ENCODE measurements around the gene GDI1.
A peak's percentile ranks its signal among the peaks of the same experiment; 100 is the strongest.

The GDI1 gene

DNA sequence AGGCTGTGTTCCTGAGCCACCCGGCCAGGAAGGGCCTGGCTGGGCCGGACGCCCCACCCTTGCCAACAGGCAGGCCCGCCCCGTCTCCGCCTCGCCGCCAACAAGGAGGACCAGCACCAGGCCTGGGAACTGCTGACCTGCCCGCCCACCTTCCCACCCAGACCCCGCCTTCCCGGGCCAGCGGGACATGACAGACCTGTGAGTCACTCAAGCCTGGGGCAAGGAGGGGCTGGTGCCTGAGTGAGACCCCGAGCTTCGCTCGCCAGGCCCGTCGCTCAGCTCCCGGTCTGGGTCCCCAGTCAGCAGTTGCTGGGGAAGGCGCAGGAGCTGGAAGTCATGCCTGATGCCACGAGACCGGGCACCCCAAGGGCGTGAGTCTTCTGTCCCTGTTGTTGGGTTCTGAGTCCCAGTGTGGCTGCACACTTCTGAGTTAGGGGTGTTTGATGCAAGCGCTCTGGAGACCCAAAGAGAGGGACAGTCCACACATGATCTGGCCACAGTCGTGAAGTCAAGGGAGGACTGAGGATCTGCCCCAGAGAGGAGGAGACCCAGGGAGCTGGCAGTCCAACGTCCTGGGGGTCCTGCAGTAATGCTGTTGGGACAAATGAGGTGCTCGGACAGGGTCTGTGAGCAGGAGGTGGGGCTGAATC is 27.6 kb upstream of the GDI1 start, which contains the start of gene DNASE1L1:
Gene DNASE1L1 (minus strand): TSS at position 33 of the 650 bp plus-strand sequence. CDS start 3,686 bp downstream, outside the sequence.
- no peak for DNase-seq

DNA sequence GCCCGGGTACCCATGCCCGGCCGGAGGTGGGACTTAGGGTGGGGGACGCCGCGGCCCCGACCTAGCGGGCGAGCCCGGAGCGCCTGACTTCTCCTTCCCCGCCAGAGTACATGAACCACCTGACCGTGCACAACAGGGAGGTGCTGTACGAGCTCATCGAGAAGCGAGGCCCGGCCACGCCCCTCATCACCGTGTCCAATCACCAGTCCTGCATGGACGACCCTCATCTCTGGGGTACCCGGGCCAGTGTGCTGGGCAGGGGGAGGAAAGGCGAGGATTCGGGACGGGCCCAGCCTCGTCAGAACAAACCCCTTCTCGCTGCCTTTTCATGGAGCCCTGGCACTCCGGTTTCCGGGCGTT is 25.0 kb upstream of the GDI1 start:
- peak; percentile 72 for DNase-seq

DNA sequence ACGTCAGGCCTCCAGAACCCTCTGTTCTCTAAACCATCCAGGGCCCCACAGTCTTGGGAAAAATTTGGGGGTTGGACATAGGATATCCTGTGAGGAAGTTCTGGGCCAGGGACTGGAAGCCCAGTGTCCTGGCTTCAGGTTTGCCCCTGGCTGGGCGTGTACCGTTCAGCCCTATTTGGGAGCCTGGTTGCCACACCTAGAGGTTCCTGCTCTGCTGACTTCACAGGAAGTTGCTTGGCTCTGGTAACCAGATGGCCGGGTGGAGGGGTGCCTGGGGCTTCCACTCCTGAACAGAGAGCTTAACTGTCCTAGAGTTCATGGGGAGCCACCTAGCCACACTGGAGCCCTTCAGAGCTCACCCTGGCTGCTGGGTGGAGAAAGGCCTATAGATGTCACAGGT is 24.5 kb upstream of the GDI1 start:
- DNase-seq = peak; percentile 71

DNA sequence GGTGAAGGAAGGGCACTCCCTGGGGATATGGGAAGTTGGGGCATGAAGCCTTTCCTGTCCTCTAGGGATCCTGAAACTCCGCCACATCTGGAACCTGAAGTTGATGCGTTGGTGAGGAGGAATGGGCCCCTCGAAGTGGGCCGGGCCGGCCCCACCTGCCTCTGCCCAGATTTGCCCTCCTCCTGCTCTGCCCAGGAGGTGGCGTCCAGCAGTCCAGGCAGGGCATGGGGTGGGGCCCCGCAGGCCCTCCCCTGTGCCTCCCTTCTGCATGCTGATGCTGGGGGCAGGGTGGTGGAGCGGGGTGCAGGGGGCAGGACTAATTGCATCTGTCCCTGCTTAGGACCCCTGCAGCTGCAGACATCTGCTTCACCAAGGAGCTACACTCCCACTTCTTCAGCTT is 23.8 kb upstream of the GDI1 start:
- DNase-seq = no peak

DNA sequence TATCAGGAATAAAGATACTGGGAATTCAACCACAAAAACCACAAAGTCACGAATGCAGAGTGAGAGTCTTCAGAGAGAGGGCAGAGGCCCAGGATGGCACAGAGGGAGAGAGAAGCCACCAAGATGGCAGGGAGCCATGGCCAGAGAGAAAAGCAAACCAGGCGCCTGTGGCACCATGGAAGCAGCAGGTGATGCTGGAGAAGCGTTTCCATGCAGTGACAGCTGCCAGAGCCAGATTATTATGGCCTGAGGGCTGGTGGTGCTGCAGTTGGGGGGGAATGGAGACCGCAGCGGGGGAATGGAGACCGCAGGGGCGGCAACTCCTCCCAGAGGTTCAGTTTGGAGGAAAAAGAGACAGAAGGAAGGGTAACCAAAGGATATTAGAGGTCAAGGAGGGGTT is 19.8 kb upstream of the GDI1 start:
- DNase-seq = no peak

DNA sequence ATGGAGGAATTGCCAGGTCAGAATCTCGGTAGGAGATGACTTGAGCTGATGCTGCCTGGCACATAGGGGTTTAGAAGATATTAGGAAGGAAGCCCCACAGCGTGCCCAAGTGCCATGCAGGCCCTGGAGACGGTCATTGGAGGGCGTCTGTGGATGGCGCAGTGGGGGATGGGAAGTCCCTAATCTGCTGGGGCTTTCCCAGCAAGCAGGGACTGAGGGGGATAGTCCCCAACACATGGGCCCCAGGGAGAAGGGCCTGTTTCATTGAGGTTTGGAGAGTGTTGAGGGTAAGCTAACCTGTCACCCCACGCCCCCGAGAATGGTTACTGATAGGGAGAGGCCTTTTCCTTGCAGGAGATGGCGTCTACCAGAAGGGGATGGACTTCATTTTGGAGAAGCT is 17.8 kb upstream of the GDI1 start:
- no peak for DNase-seq

DNA sequence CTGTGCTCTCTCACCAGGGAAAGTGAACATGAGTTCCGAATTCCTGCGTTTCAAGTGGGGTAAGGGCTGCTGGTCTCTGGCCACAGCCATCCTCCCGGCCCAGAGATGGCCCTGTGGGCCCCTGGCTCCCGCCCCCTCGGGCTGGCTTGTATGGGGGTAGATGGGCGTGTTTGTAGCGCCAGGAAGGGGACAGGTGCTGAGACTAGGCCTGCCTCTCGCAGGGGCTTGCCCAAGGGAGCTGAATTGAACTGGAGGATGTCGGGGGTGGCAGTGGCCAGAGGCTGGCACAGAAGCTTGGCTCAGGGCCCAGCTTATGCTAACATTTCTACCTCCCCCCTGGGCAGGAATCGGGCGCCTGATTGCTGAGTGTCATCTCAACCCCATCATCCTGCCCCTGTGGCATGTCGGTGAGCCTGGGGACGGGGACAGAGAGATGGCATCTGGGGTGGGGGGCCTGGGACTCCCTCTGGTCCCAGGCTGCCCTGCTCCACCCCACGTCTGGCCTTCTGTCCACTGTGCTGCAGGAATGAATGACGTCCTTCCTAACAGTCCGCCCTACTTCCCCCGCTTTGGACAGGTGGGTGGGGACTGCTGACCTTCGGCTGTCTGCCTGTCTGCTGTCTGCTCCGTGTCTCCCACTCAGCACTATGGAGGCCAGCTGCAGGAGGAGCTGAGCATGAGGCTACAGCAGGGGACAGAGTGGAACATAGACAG is 17.1 kb upstream of the GDI1 start:
- DNase-seq = no peak

DNA sequence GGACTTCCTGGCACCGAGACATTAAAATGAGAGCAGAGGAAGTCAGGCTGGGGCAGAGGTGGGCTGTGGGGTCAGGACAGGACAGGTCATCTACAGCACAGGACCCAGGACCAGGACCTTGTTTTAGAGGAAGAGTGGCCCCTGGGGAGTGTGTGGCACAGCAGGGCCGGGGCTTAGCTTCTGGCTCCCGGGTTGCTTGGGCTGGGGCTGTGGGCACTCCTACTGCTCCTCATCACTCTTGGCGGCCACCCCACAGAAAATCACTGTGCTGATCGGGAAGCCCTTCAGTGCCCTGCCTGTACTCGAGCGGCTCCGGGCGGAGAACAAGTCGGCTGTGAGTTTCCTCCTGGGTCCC is 16.6 kb upstream of the GDI1 start:
- no peak for DNase-seq

DNA sequence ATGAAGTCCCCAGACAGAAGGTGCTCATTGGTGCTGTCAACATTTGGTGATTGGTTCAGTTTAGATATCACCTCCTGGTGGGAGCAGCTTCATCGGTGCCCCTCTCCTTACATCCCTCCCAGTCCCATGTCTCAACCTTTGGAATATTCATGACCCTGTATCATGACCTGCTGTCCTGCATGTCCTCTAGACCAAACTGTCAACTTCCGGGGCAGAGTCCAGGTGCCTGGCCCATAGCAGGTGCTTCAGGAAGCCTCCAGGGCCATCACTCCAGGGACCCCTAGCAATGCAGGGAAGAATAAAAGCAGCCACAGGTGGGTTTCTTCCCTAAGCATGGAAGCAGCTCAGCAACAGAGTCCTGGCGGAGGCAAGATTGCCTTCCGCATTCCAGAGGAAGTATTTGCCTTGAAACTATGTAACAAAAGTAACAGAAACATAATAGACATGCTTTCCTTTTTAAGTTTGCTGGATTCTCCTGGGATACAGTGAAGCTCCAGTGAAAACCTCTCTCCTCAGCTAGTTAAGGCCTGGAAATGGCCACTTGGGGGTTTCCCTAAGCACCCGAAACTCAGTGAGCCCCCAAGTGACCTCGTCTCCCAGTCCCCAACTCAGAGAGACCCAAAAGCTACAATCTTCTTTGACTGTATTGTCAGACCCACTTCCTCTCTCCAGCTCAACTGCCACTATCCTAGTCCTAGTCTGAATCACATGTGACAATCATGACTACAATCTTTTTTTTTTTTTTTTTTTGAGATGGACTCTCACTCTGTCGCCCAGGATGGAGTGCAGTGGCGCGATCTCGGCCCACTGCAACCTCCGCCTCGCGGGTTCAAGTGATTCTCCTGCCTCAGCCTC is 9.8 kb upstream of the GDI1 start:
- DNase-seq = no peak

DNA sequence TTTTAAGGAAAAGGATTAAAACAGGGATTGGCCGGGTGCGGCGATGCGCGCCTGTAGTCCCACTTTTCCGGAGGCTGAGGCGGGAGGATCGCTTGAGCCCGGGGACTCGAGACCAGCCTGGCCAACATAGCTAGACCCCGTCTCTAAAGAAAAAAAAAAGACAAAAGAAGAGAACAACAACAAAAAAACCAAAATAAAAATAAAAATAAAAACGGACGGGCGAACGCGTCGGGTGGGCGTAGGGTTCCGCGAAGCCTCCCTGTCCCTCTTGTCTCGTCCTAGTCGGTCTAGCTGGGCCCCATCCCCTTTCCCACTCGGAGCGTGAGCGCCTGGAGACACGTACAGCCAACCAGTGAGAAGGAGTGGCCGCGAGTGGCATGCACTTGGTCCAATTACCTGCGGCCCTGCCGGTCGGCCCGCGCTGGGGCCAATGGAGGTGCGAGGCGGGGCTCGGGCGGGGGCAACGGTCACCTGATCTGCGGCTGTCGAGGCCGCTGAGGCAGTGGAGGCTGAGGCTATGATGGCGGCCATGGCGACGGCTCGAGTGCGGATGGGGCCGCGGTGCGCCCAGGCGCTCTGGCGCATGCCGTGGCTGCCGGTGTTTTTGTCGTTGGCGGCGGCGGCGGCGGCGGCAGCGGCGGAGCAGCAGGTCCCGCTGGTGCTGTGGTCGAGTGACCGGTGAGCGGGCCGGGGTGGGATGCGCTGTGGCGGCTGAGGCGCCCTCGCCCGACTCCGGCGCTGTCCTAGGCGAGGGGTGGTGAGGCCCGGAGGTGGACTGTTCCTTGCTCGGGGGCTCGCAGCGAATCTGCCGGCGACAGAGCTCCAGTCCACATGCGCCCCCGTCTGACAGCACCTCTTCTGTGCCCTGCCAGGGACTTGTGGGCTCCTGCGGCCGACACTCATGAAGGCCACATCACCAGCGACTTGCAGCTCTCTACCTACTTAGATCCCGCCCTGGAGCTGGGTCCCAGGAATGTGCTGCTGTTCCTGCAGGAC is 8.5 kb upstream of the GDI1 start, which contains the start of gene ATP6AP1:
Gene ATP6AP1 (plus strand): TSS at position 502 of the 996 bp plus-strand sequence. CDS start 16 bp downstream, at position 518.
- DNase-seq = peak; percentile 95

DNA sequence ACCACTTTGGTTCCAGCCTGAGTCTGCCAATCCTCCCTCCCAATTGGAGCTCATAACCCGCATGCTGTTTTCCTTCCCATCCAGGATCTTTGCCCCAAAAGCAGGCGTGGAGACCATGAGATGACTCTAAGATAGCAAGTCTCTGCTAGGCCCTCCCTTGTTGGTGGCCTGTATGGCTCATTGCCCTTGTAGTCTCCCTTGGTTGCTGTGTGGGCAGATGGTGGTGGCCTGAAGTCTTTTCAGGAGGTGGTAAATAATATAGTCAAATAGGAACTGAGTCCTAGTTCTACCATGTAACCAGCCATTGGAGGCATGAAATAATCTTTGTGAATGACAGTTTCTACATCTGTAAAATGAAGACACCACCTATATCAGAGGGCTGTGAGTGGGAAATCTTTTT is 7.2 kb upstream of the GDI1 start:
- DNase-seq = no peak

DNA sequence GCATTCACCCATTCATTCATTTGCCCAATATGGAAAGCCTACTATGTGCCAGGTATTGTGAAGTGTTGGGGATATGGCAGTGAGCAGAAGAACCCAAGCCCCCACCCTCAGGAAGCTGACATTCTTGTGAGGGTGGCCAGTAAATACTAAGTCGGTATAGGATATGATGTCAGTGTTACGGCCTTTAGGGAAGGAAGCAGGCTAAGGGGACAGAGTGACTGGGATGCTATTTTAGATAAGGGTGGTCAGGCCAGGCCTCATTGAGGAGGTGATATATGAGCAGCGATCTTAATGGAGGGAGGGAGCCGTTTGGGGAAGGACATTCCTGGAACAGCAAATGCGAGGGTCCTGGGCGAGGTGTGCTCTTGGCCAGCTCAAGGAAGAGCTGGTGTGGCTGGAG is 6.5 kb upstream of the GDI1 start:
- DNase-seq = no peak

DNA sequence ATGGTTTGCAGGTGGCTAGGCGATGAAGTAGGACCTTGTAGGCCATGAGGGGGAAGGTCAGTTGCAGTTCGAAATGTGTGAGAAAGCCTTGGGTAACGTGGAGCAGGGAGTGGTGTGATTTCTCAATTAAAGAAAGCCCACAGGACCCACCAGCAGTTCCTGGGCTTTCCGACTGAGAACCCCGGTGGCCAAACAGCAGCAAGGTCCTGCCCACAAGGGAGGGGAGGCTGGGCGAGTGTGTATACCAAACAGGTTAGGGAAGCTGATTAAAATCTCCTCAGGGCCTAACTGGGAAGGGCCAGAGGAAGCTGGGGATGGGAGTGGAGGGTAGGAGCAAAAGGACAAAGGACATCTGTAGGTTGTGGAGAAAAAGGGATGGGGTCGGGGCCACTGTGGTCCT is 6.0 kb upstream of the GDI1 start:
- DNase-seq = no peak

DNA sequence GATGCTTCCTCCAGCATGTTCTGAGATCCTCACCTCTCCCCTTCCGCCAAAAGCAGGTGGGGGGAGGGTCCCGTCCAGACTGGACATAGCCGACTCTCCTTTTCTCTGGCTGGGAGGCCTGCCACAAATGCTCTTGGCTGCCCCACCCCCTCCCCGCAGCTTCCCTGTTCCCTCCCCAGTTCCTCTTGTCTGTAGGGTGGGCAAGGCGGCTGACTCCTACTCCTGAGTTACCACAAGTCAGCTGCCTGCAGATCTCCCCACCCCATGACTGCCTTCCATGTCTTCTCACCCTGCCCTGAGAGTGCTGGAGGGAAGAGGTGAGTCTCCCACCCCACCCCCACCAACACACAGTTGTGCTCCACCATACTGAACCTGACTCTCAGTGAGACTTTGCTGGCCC is 5.6 kb upstream of the GDI1 start:
- DNase-seq = no peak

DNA sequence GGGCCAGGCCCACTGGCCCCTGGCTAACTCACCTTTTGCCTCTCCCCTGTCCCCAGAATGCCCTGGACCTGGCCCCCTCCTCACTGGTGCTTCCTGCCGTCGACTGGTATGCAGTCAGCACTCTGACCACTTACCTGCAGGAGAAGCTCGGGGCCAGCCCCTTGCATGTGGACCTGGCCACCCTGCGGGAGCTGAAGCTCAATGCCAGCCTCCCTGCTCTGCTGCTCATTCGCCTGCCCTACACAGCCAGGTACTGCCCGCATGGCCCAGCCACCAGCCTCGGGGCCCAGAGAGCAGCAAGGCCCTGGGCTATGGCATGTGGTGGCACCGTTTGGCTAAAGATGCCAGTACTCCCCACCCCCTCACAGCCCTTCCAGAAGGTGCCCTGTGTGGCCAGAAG is 4.7 kb upstream of the GDI1 start:
- DNase-seq = no peak

DNA sequence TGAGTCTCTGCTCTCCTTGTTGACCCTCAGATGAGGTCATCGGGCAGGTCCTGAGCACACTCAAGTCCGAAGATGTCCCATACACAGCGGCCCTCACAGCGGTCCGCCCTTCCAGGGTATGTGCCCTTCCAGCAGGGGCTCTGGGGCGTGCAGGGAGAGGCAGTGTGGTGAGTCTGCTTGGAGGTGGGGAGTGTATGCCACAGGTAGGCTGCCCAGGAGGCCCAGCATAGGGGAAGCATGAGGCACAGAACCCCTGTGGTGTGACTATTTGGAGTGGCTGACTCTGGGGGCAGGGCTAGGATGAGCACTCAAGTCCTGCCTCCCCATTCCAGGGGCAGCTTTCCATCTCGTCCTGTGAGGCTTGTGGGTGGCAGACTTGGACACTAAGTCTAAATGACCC is 3.3 kb upstream of the GDI1 start:
- no peak for DNase-seq

DNA sequence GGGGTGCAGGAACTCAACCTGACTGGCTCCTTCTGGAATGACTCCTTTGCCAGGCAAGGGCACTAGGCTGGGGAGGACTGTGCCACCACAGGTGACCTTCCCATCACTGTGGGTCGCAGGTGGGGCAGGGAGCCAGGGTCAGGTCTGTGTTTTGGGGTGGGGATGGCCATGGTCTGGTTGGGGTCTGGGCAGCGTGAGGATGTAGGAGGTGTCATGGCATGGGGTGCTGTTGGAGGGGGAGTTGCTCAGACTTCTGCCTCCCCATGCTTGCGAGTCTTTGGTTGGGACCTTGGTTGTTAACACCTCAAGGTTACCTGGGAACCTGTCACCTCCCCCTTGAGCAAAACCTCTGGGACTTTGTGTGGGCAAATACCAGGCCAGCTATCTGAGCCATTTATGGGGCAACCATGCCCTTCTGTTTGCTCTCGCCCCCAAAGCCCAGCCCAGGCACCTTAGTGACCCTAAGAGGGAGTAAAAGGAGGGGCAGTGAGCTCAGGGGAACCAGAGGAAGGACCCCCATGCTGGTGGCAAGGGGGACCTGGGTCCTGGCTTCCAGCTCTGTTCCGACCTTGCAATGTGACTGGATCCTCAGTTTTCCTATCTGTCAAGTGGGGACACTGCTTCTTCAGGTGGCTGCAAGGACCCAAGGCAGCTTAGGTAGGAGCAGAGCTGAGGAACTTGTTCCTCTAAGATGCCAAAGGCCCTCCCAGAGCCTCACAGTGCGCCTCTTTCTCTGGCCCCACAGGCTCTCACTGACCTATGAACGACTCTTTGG is 2.4 kb upstream of the GDI1 start:
- DNase-seq = no peak

DNA sequence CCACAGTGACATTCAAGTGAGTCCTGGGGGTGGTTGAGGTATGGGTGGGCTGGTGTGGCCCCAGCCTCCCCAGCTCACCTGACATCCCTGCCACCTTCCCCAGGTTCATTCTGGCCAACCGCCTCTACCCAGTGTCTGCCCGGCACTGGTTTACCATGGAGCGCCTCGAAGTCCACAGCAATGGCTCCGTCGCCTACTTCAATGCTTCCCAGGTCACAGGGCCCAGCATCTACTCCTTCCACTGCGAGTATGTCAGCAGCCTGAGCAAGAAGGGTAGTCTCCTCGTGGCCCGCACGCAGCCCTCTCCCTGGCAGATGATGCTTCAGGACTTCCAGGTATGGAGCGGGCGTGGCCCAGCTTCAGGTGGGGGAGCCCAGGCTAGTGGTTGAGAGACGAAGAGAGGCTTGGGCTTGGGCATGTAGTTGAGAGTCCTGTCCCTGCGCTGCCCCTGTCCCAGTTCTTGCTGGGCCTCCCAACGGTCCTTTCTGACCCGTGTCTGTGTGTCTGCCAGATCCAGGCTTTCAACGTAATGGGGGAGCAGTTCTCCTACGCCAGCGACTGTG is 1.7 kb upstream of the GDI1 start:
- DNase-seq = no peak

DNA sequence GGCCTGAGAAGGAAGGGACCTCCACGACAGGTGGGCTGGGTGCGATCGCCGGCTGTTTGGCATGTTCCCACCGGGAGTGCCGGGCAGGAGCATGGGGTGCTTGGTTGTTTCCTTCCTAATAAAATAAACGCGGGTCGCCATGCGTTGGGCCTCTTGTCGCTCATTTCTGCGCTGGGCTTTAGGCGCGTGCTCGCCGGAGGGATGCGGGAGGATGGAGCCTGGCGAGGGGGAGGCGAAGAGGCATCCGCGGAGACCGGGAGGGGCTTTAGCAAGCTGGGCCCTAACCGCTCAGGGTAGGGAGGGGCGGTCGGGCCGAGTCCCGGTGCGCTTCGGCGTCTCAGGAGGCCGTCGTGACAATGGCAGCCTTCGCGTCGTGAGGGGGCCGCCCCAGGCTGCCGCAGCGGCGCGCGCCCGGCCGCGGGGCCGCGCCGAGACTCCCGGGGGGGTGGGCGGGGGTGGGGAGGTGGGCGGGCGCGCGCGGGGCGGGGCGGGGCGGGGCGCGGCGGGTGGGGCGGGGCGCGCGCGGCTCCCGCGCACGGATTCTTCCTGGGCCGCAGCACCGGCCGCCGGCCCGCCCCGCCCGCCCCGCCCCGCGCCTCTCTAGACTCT is 476 bp upstream of the GDI1 start:
- peak; percentile 53 for DNase-seq

DNA sequence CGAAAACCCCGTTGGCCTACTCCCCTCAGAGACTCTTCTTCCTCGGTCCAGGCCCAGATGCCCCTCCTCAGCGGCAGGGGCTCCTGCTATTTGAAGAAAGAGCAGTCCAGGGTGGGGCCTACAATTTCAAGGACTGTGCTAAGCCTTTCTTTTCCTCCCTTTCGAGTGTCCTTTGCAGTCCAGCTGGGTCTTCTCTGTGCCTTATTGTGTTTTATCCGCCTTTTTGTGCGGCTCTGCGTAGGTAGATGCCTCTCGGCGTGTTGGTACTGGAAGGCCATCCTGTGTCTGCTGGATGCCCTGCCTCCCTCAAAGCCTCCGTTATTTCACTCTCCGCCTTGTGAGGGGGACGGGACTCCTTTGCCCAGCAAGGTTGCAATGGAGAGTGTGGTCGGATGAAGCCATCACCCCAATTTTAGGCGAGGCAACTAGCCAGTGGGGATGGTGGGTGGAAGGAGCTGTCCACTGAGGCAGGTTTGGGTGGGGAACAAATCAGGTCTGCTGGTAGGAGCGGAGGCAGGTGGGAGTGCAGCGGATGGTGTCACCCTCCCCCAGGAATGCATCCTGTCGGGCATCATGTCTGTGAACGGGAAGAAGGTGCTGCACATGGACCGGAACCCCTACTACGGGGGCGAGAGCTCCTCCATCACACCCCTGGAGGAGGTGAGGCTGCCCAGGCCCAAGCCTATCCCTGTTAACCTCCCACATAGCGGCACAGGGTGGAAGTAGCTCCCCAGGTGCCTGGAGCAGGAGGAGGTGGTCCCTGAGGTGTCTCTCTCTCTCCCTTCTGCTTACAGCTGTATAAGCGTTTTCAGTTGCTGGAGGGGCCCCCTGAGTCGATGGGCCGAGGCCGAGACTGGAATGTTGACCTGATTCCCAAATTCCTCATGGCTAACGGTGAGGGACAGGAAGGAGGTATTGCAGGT is 1.3 kb downstream of the GDI1 start:
- no peak for DNase-seq

Measured in RPMI8226 (cell line).